T-helper 1 cell treated with Interleukin-12 subunit alpha and Interleukin-12 subunit beta and Interleukin-4 antibody, amounts not matched to agents 30 ng/mL and 1 ng/mL, for 36 hours (primary cell): ENCODE results near the gene PNPLA8. TPM values are rescaled to one million over a fixed set of nuclear protein-coding genes. Genes with fewer than 3 reads are reported as not detected.
"Not testable (repeated sequence)": the region's sequence is repeated elsewhere in the genome, so short reads cannot be mapped to it uniquely, and the experiment has no call there.

Experiments
- intact Hi-C: fragments of 100-400 bp; cut with micrococcal nuclease; formaldehyde crosslinking; loops from one replicate; pipeline ENCODE4 v1.15.1; 2024
- total RNA-seq: library from RNA; stranded (reverse); gene quantifications from 2 replicates; pipeline ENCODE4 v1.2.3, GENCODE V29; 2022

PNPLA8 gene
- total RNA-seq, 1 donor from 2014 or later = 18.9 TPM

DNA sequence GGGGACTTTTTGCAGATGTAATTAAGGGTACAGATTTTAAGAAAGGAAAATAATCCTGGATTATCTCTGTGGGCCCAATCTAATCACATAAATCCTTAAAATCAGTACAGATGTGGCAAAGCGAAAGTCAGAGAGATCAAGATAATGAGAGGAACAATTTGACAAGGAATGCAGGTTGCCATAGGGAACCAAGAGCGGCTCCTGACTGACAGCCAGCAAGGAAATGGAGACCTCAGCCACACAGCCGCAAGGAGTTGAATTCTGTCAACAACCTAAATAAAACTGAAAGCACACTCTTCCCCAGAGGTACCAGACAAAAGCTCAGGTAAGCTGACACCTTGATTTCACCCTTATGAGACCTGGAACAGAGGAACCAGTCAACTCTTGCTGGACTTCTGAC is 3.4 kb upstream of the PNPLA8 start:
- intact Hi-C loops = loop anchor here (5.0 to 10.0 kb wide), 5 partner anchors 637 to 1867 kb away; partner anchors contain the start of genes BCAP29, CCDC71L, COG5 and DLD

DNA sequence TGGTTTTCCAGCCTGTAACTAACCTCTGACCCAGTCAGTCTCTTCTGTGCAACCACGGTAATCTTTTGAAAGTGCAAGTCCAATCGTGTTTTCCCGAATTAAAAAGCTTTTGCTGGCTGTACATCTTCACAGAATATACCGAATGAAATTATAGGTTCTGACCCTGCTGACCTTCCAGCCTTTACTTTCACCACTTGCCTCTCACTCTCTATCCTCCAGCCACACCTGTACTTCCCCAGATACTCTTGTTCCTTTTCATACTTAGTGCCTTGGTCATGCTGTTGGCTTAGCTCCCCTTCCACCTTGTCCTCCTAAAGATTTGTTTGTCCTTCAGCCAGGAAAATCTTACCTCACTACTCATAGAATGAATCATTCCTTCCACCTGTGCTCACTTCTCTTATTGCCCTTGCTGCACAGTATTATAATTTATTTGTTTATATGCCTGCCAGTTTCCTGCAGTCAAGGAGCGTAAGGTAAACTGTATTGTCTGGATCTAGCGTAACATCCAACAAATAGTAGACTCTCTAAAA is 2.3 kb upstream of the PNPLA8 start:
- intact Hi-C loops = loop anchor here (5.0 to 10.0 kb wide), 5 partner anchors 636 to 1866 kb away; partner anchors contain the start of genes BCAP29, CCDC71L, COG5 and DLD

DNA sequence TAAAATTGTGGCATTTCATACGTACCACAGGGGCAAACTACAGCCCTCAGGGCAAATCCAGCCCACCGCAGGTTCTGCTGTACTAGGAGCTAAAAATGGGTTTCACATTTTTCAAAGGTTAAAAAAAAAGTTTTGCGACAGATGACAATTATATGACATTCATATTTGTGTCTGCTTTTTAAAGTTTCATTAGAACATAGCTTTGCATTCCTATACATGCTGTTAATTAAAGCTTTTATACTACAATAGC is 758 bp upstream of the PNPLA8 start:
- intact Hi-C loops = loop anchor here (1.0 to 10.0 kb wide), 10 partner anchors 29 to 1864 kb away; partner anchors contain the start of genes BCAP29, CCDC71L, COG5 and DLD

DNA sequence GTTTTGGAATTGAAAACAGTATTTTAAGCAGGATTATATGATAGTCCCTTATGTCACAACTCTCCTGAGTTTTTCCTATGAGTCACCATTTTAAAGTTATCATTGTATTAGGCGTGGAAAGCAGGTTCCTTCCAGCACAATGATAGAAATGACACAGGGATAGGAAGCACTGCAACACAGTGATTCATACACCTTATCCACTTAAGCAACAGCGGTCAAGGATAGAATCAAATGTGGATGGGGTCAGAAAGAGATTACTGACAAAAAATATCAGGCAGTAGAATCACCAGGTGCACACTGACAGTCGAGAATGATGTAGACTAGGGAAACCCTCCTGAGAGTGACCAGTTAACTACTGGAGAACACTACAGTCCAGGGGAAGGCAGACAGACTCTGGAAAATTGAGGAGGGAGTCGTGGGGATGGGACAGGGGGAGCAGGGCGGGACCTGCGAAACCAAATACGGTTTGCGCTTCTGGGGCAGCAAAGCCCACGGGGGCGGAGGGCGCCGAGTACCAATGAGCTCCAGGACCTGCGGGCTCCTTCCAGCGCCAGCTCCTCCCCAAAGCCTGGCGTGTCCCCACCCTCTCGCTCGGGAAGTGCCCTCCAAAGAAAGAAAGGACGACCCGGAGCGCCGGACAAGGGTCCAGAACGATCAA is 479 bp downstream of the PNPLA8 start:
- intact Hi-C loops = loop anchor here (5.0 to 10.0 kb wide), 5 partner anchors 633 to 1863 kb away; partner anchors contain the start of genes BCAP29, CCDC71L, COG5 and DLD

DNA sequence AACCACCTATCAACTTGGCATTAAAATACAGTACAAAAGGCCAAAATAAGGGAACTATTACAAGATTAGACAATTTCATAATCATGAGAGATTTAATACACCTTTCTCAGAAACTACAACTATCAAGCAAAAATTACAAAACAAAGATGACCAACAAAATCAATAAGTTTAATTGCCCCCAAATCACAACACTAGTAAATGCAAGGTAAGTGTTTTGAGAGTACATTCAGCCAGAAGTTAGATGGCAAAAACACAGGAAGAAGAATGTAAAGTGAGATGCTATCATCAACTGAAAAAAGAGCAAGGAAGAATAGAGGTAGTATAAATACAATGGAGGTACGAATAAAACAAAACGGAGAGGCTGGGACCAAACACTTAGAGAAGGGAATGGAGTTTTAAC is 3.2 kb downstream of the PNPLA8 start:
- intact Hi-C loops = loop anchor here (10.0 kb wide), 1 partner anchor 1658 kb away; the partner anchor contains the start of gene PIK3CG

DNA sequence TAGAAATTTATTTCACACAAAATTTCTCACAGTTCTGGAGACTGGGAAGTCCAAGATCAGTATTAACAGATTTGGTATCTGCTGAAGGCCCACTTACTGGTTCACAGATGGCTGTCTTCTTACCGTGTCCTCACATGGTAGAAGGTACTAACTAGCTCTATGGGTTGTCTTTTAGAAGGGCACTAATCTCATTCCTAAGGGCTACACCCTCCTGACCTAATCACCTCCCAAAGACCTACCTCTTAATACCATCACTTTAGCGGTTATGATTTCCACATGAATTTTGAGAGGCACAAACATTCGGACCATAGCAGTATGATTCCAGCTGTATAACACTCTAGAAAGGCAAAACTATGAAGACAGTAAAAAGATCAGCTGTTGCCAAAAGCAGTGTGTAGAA is 8.0 kb downstream of the PNPLA8 start:
- intact Hi-C loops = no loop called here

DNA sequence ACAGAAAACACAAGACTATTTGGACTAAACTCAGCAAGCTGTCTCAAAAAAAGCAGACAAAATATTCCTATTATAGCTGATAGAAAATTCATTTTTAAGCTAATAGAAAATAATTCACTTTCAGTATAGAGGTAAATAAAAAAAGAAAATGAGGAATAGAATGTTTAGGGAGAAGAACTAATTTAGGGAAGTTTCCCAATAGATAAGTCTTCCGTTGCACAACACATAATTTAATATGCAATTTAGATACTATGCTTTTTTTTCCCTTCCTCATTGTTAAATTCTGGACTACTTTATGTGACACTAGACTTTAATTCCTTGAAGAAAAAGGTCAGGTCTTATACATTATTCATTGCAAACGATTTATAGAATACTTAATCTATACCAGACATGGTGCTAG is 10.3 kb downstream of the PNPLA8 start:
- intact Hi-C loops = no loop called here

DNA sequence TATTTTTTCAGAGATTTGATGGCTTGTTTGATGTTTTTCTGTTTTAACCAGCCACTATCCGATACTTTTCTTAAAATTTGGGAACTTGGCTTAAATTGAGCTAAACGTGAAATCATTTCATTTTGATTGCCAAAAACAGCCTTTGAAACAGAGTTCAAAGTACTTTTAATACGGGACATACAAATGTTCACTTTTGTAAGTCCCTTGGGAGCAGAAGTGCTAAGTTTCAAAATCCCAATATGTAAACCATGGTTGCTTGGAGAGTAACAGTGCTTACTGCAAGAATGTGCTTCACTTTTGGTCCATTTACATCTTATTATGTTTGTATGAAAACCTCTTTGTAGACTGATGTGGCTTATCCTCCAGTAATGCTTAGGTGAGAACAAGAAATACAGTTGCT is 10.9 kb downstream of the PNPLA8 start:
- intact Hi-C loops = no loop called here

DNA sequence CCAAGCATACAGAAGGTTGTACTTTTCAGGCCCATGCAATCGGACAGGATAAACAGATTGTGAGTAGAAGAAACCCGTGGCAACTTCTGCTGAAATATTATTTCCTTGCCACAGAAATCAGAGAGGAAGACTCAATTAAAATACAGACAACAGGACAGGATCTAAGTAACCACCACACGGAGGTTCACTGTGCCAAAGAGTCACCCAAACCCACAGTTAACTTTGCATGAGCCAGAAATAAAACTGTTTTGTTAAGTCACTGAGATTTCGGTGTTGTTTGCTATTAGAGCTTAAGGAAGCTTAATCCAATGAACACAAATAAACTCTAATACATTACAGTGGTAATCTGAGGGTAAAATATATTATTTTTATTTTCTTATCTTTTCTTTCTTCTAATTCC is 14.0 kb downstream of the PNPLA8 start:
- intact Hi-C loops = no loop called here

DNA sequence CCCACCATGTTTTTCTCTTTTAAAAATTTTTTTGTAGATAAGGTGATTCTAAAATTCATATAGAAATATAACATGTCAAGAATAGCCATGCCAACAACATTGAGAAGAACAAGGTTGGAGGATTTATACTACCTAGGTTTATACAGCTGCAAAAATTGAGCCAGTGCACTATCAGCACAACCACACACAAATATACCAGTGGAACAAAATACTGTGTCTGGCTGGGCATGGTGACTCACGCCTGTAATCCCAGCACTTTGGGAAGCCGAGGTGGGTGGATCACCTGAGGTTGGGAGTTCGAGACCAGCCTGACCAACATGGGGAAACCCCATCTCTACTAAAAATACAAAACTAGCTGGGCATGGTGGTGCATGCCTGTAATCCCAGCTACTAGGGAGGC is 21.4 kb downstream of the PNPLA8 start:
- intact Hi-C loops = not testable (repeated sequence)

DNA sequence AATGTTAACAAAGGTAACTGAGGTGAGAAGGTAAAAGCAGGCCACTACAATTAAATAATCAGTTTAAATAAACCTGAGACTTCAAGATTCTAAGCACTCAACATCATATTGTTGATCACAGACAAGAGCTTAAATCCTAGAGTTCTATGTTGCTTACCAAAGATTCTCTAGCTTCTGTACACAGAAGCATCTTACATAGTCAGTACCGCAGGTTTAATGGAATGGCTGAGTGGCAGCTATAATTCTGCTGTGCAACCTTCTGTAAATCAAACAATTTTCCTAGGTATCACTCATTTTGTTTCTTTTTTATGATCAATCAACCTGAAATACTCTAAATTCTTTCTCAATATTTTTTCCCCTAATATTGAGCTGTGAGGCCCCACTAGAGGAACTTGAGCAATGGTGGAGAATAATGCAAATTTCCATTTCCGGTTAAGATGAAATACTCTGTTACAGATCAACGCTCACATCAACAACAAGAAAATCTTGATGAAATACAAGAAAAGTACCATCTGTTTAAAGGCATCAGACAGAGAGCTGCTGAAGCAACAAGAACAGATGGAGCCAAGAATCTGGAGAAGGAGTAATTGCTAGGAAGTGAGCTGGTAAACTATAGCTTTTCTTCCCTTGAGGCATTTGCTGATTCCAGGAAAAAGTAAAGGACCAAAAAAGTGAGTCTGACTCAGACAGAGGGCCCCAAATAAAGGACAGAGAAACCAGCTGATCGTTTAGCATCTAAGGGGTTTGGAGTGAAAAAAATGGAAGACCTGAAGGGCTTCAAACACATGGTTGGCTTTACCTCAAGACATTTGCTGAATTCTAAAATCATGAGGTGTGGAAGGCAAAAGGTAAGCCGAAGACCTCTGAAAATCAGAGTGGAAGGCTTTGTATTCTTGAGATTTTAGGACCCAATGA is 22.6 kb downstream of the PNPLA8 start:
- intact Hi-C loops = no loop called here

DNA sequence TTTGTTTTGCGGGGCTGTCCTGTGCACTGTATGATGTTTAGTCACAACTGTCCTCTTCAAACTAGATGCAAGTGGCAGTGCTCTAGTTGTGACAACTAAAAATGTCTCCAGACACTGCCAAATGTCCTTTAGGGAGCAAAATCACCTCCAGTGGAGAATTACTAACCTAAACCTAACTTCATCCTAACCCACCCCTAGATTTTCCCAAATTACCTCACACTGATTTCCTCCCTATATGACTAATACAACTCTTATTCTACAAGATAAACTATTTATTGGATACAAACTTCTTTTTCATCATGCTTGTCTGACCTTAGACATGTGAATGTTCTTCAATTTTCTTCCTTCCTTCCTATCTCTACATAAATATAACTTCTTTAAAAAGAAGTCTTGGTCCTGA is 26.4 kb downstream of the PNPLA8 start:
- intact Hi-C loops = loop anchor here (5.0 kb wide), 1 partner anchor 387 kb away; no protein-coding TSS in a partner anchor

DNA sequence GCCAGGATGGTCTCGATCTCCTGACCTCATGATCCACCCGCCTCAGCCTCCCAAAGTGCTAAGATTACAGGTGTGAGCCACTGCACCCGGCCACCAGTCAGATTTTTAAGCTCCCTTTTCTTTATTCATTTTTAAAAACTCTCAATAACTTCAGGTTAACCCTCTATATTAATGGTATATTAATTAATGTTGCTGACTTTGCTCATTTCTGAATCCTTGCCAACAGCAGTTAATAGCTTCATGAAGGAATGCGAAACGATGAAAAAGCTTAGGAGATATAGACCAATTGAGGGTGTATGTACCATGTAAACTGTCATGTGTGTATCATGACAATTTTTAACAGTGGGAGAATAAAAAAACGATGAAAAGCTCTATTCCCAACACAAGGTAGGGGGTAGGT is 27.5 kb downstream of the PNPLA8 start:
- intact Hi-C loops = loop anchor here (5.0 kb wide), 1 partner anchor 386 kb away; no protein-coding TSS in a partner anchor

DNA sequence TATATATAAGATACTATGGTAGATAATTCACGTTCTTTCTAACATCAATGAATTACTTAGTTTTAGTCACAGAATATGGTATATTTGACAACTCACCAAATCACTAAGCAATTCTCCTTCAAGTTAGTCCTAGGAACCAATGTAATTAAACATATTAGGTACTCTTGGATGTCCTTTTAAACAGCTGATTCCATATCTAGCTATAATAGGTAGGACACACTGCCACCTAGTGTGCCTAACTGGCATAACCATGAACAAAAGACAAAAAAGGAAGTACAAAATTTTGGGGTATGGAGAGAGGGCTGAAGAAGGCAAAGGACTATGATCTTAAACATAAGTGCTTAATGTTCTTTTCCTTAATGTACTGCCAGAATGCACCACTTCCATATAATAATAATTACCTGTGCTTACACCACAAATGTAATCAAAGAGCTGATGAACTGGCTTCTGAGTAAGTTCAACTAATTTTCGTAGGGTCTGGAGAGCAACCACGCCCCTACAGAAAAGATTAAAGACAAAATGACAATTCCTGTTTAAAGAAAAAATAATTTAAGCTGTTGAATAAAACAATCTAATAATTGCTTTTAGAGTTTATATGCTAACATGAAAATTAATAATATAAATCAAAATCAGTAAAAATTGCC is 28.7 kb downstream of the PNPLA8 start:
- intact Hi-C loops = loop anchor here (1.0 to 5.0 kb wide), 6 partner anchors 29 to 385 kb away; partner anchors contain the start of genes DNAJB9, PNPLA8 and THAP5

DNA sequence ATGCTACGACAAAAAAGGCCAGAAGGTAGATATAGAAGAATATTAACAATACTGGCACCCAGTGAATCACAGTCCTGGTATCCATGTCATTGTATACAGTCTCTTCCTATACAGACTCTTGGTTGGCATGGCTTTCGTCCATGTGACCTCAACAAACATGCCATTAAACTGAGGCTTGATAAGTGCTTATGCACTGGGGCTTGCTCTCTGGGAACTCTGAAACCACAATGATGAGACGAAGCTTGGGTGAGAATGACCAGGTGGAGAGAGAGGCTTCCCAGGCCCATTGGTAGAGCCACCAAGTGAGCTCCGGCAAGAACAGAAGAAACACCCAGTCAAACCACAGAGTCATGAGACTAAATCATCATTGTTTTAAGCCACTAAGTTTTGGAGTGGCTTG is 33.2 kb downstream of the PNPLA8 start:
- intact Hi-C loops = no loop called here

DNA sequence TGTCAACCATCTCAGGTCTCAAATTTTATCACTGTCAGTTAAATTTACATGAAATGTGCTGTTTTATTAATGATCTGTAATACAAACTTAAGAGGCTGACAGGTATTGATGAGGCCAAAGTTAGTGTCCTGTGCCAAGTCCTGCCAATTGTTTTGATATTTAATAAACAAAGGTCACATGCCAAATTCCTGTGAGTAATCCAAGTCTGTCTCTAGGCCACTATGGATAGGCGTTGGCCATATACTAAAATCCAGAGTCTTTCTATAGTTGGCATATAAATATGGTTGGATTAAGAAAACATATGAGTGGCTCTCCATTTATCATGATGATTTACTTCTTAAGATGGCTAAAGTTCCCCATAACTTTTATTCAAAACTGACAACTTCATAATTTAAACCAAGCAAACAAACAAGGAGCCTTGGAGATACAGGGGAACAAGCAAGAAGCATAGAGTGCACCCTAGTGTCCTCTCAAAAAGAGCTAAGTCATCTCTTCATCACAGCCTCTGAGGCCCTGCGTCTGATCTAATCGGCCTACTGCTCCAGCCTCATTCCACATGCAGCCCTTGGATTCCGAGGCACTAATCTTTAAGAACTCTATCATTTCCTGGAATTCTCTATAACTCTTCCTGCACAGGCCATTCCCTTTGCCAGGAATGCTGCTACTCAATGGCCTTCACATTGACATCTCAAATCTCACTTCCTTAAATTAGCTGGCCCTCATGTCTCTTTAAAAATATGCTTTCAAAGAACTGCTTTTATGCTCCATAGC is 37.0 kb downstream of the PNPLA8 start:
- intact Hi-C loops = no loop called here

DNA sequence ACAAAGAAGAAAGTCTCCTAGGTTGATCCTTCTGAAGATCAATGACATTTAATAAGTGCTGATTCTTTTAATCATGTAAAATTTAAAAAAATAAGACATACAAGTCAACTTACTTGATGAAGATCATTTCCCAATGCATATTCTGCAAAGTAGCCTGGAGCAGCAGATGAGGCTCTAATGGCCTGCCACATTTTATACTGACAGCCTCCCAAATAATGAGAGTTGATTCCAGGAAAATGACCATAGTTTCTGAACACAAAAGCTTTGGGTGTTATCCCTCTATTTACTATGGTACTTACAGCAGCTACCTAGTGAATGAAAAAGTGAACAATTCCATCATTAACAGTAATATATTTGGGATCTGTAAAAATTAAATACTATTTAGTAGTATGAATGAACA is 38.3 kb downstream of the PNPLA8 start:
- intact Hi-C loops = no loop called here

DNA sequence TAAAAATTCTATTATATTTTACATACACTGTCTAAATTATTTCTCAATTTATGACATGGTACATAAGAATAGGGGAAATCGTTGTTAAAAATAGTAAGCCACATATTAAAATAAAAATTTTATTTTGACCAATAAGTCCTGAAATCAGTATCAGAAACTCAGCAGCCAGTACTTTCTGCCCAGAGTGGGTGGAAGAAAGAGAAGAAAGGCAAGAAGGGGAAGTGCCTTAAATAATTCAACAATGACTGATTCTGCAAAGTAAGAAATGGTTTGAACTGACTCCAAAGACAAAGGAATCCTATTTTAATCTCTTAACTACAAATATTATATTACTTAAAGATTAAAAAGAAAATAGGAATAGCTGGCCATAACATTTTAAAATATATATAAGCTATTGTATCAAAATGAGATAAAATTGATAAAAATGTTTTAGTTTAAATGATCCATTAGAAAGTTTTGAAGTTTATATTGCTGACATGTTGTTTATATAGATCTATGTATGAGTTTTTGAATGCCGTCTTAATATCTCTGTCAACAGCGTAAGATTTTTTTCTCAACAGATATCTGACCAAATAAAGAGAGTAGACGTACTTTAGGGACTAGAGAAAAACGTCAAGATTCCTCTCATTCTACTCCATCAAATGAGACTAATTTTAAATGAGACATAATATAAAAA is 39.5 kb downstream of the PNPLA8 start:
- intact Hi-C loops = no loop called here

DNA sequence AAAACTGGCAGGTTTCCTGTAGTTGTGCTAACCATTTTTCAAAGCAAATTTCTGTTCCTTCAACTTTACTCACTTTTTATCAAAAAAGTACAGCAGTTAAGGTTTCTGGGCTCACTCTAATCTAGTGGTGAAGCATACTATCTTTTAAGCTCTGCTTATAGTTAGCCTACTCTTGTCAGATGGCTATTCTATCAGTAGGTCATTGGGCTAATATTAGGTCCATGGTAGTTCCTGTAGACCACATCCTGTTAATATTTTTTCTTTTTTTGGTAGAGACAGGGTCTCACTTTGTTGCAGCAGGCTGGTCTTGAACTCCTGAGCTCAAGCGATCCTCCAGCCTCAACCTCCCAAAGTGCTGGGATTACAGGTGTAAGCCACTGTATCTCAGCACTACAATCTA is 41.8 kb downstream of the PNPLA8 start:
- intact Hi-C loops = no loop called here

DNA sequence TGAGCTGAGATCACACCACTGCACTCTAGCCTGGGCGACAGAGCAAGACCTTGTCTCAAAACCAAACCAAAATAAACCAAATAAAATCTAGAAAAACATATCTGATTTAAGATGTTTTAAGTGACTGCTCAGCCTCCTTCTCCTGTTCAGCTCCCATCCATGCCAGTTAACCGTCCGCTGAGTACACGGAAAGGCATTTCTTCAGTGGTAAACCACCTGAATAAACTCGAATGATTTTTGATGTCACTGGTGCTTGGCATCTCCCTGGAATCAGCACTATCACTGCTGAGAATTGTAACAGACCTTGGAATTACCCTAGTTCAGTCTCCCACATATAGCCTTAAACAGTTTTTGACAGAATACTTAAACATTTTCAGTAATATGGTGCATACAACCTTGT is 45.6 kb downstream of the PNPLA8 start:
- intact Hi-C loops = no loop called here
